RWPE1 (cell line): Measurements from ENCODE around the gene SH3GLB2.

Experiments
- CTCF ChIA-PET: fragments of 350-600 bp; sonication (Branson Sonifier 250); formaldehyde crosslinking; extraction: SDS; loops from one replicate; lab custom pipeline; 2021; lab: Yijun Ruan, JAX
- POLR2A ChIA-PET: fragments of 400-600 bp; formaldehyde crosslinking; extraction: SDS; loops from one replicate; lab custom pipeline; 2020; ENCODE audit warnings: antibody characterized with exemption; ENCODE audit not compliant: low non-redundant PET; lab: Yijun Ruan, JAX
- DNase-seq: peaks from one replicate; pipeline ENCODE4 v3.0.0; 2012; ENCODE audit warnings: low spot score
- H3K27ac ChIP-seq: fragments of 450-650 bp; 2 replicates; pipeline ENCODE4 v1.5.1; 2017
- CTCF ChIP-seq: fragments of 450-650 bp; conservative IDR thresholded peaks from 2 replicates; pipeline ENCODE4 v1.5.1; 2017; ENCODE audit warnings: low read depth, mild to moderate bottlenecking

Gene SH3GLB2

GRCh38 chr9:128995791-128996190 lies 32.3 kb downstream of the SH3GLB2 start:
- no peak for DNase-seq
- no peak for TF ChIP-seq CTCF
- H3K27ac ChIP-seq = no peak overlapping the region
- POLR2A ChIA-PET = no interaction called here
- CTCF ChIA-PET = interaction anchor here (0.6 kb wide), 1 partner anchor 9 kb away, joined by 3 read pairs; no protein-coding TSS in a partner anchor

- ChIA-PET CTCF (interaction anchor here (0.6 to 1.8 kb wide), 4 partner anchors 9 to 143 kb away, joined by 3 to 6 read pairs (median 3); no protein-coding TSS in a partner anchor), POLR2A (no interaction called here)
- TF ChIP-seq CTCF = no peak; the same call in 1 of the 2 replicates
- H3K27ac ChIP-seq = no peak overlapping the region
- DNase-seq = no peak
Observed at GRCh38 chr9:128992995-128993394, 35.1 kb downstream of the SH3GLB2 start.

- TF ChIP-seq CTCF = no peak
- ChIA-PET CTCF (no interaction called here), POLR2A (interaction anchor here (0.7 kb wide), 1 partner anchor 302 kb away, joined by 3 read pairs; no protein-coding TSS in a partner anchor)
- DNase-seq = no peak
- no peak overlapping the region; the same call in 1 of the 2 replicates for H3K27ac ChIP-seq
Observed at GRCh38 chr9:128987805-128988204, 40.3 kb downstream of the SH3GLB2 start.

GRCh38 chr9:128986671-128987070 lies 41.5 kb downstream of the SH3GLB2 start:
- ChIA-PET POLR2A (interaction anchor here (0.6 kb wide), 1 partner anchor 44 kb away, joined by 6 read pairs; no protein-coding TSS in a partner anchor), CTCF (no interaction called here)
- H3K27ac ChIP-seq = no peak overlapping the region
- DNase-seq = no peak
- TF ChIP-seq CTCF = no peak

- no peak for TF ChIP-seq CTCF
- H3K27ac ChIP-seq = no peak overlapping the region
- ChIA-PET CTCF (interaction anchor here (0.8 kb wide), 1 partner anchor 390 kb away, joined by 3 read pairs; no protein-coding TSS in a partner anchor), POLR2A (no interaction called here)
- DNase-seq = no peak
Observed at GRCh38 chr9:128983536-128983935, 44.6 kb downstream of the SH3GLB2 start.

- TF ChIP-seq CTCF = no peak
- H3K27ac ChIP-seq = no peak overlapping the region
- no peak for DNase-seq
- ChIA-PET POLR2A (no interaction called here), CTCF (no interaction called here)
Observed at GRCh38 chr9:128979111-128979510, 49.0 kb downstream of the SH3GLB2 start.
